Mesenchymal stem cell (in vitro differentiated cells and primary cell): ENCODE results near the gene FRMD4A. TPM values are rescaled to one million over a fixed set of nuclear protein-coding genes. Genes with fewer than 3 reads are reported as not detected.

Experiments
- DNase-seq: peaks from one replicate; pipeline ENCODE4 v3.0.0-alpha.2; 2013
- H2AFZ ChIP-seq: one replicate; pipeline ENCODE4 v1.6.1; 2013; ENCODE audit warnings: low read depth, mild to moderate bottlenecking, control low read depth, inconsistent platforms, low read length, moderate library complexity
- H2AK5ac ChIP-seq: 2 replicates; pipeline ENCODE4 v1.6.1; 2013; ENCODE audit warnings: low read length, moderate library complexity, mild to moderate bottlenecking, inconsistent platforms; ENCODE audit not compliant: severe bottlenecking
- H2BK120ac ChIP-seq: one replicate; pipeline ENCODE4 v1.6.1; 2013; ENCODE audit warnings: low read depth, mild to moderate bottlenecking, inconsistent platforms, low read length, moderate library complexity
- H2BK12ac ChIP-seq, 2 experiments: one replicate each; pipeline ENCODE4 v1.6.1; 2013; ENCODE audit warnings: inconsistent platforms in 2 of 2, low read length in 2 of 2, mild to moderate bottlenecking in 2 of 2, moderate library complexity in 2 of 2, control low read depth in 1 of 2
- H2BK15ac ChIP-seq: one replicate; pipeline ENCODE4 v1.6.1; 2013; ENCODE audit warnings: mild to moderate bottlenecking, low read depth, inconsistent platforms; ENCODE audit not compliant: poor library complexity, severe bottlenecking
- H2BK5ac ChIP-seq: 2 replicates; pipeline ENCODE4 v1.6.1; 2013; ENCODE audit warnings: low read depth, mild to moderate bottlenecking, low read length, control low read depth, inconsistent platforms; ENCODE audit not compliant: poor library complexity, severe bottlenecking
- H3K14ac ChIP-seq, 2 experiments: one replicate each; pipeline ENCODE4 v1.6.1; 2013; ENCODE audit warnings: inconsistent platforms in 2 of 2, low read length in 2 of 2, control low read depth in 1 of 2, mild to moderate bottlenecking in 1 of 2, moderate library complexity in 1 of 2
- H3K18ac ChIP-seq, 2 experiments: one replicate each; pipeline ENCODE4 v1.6.1; 2013; ENCODE audit warnings: inconsistent platforms in 2 of 2, low read length in 2 of 2, control low read depth in 1 of 2, low read depth in 1 of 2, mild to moderate bottlenecking in 1 of 2
- H3K23ac ChIP-seq, 2 experiments: one replicate each; pipeline ENCODE4 v1.6.1; 2013; ENCODE audit warnings: inconsistent platforms in 2 of 2, low read length in 2 of 2, mild to moderate bottlenecking in 2 of 2, moderate library complexity in 2 of 2, control low read depth in 1 of 2
- H3K27ac ChIP-seq: 2 replicates; pipeline ENCODE4 v1.5.1; 2013; ENCODE audit warnings: mild to moderate bottlenecking, moderate library complexity, low read length, control low read depth, inconsistent platforms; ENCODE audit not compliant: poor library complexity, severe bottlenecking
- H3K27me3 ChIP-seq, 2 experiments: 2 replicates each; pipeline versions ENCODE4 v1.6.1 to v1.7.0; 2013; ENCODE audit warnings: low read length in 2 of 2, mild to moderate bottlenecking in 2 of 2, moderate library complexity in 2 of 2, control low read depth in 1 of 2, inconsistent platforms in 1 of 2; ENCODE audit not compliant: control insufficient read depth in 1 of 2, insufficient read depth in 1 of 2
- H3K36me3 ChIP-seq, 2 experiments: 2 replicates each; pipeline versions ENCODE4 v1.6.1 to v1.7.0; 2013; ENCODE audit warnings: low read length in 2 of 2, control low read depth in 1 of 2, inconsistent platforms in 1 of 2, low read depth in 1 of 2, mild to moderate bottlenecking in 1 of 2; ENCODE audit not compliant: insufficient read depth in 2 of 2, control insufficient read depth in 1 of 2
- H3K4ac ChIP-seq, 2 experiments: one replicate each; pipeline ENCODE4 v1.6.1; 2013; ENCODE audit warnings: inconsistent platforms in 2 of 2, low read length in 2 of 2, mild to moderate bottlenecking in 2 of 2, moderate library complexity in 2 of 2, control low read depth in 1 of 2, low read depth in 1 of 2
- H3K4me1 ChIP-seq: 2 replicates; pipeline ENCODE4 v1.6.1; 2013; ENCODE audit warnings: low read depth, low read length, control low read depth; ENCODE audit not compliant: control insufficient read depth, insufficient read depth
- H3K4me2 ChIP-seq: 2 replicates; pipeline ENCODE4 v1.6.1; 2013; ENCODE audit warnings: low read length, mild to moderate bottlenecking, inconsistent platforms; ENCODE audit not compliant: poor library complexity, severe bottlenecking
- H3K4me3 ChIP-seq, 2 experiments: 2 replicates each; pipeline versions ENCODE4 v1.5.1 to v1.7.0; 2013; ENCODE audit warnings: low read length in 2 of 2, mild to moderate bottlenecking in 2 of 2, control low read depth in 1 of 2, low read depth in 1 of 2; ENCODE audit not compliant: insufficient read depth in 1 of 2
- H3K79me1 ChIP-seq: replicated peaks from 2 replicates; pipeline ENCODE4 v1.6.1; 2013; ENCODE audit warnings: mild to moderate bottlenecking, control low read depth, low read length, inconsistent platforms; ENCODE audit not compliant: poor library complexity, severe bottlenecking
- H3K9ac ChIP-seq: 2 replicates; pipeline ENCODE4 v1.7.0; 2013; ENCODE audit warnings: mild to moderate bottlenecking, low read length, moderate library complexity
- H3K9me3 ChIP-seq: 2 replicates; pipeline ENCODE4 v1.7.0; 2013; ENCODE audit warnings: mild to moderate bottlenecking, low read length; ENCODE audit not compliant: control insufficient read depth
- H4K8ac ChIP-seq: one replicate; pipeline ENCODE4 v1.6.1; 2013; ENCODE audit warnings: inconsistent platforms, mild to moderate bottlenecking, low read length, moderate library complexity
- H4K91ac ChIP-seq: one replicate; pipeline ENCODE4 v1.6.1; 2013; ENCODE audit warnings: mild to moderate bottlenecking, low read length, inconsistent platforms
- WGBS: methylation state at CpG from one replicate; pipeline ENCODE4 v1.1.7; 2013; ENCODE audit warnings: mixed read lengths; 5-methylcytosine and 5-hydroxymethylcytosine counted together
- small RNA-seq: library from polyadenylated mRNA; stranded (forward); fragments of <200 nt; extraction: miRNeasy Mini kit (QIAGEN cat#:217004); gene quantifications from one replicate; pipeline ENCODE3, GENCODE V24; 2013; ENCODE audit warnings: low read depth

Gene FRMD4A

DNA sequence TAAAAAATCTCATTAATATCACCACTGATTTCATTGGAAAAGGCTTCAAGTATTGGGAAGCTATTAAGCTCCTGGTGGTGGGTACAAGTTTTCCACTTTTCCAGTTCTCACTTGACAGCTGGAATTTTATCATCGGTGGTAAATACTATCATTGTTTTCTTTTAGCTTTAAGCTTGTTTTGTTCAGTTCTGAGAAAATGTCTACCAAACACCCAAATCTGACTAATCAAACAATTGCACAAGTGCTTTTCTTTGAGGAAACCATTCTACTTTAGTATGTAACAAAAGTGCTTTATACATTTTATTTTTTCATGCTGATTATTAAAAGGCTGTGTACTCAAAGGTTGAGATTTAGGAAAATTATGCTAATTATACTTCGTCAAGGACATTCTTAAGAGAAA is 736.1 kb downstream of the FRMD4A start:
- no peaks in the 10 kb centered on the region for H3K27me3 ChIP-seq
- H3K14ac ChIP-seq, result no peak overlapping the region
- H3K9me3 ChIP-seq, result no peaks in the 10 kb centered on the region
- H3K18ac ChIP-seq, result no peak overlapping the region
- H3K36me3 ChIP-seq, result peaks cover 4 to 20% of the 10 kb centered on the region in 2 experiments
- H2BK5ac ChIP-seq, result no peak overlapping the region
- WGBS, result no CpG with 5 or more reads among the region's 2 CpGs
- H3K79me1 ChIP-seq, result peaks cover 37% of the 10 kb centered on the region
- H2AFZ ChIP-seq, result no peak overlapping the region
- no peak overlapping the region for H2BK120ac ChIP-seq
- no peak overlapping the region for H3K4me2 ChIP-seq
- no peak overlapping the region for H3K27ac ChIP-seq
- no peak for DNase-seq
- H2BK12ac ChIP-seq, result no peak overlapping the region
- H3K4ac ChIP-seq, result no peak overlapping the region
- no peak overlapping the region for H4K91ac ChIP-seq
- H3K4me3 ChIP-seq, result no peak overlapping the region
- no peak overlapping the region for H3K9ac ChIP-seq
- H3K4me1 ChIP-seq, result no peaks in the 10 kb centered on the region
- H2AK5ac ChIP-seq, result no peak overlapping the region
- no peak overlapping the region for H2BK15ac ChIP-seq
- H4K8ac ChIP-seq, result no peak overlapping the region
- H3K23ac ChIP-seq, result no peak overlapping the region

Small RNA genes lying within 50 kb of the gene (small RNA-seq; reads per million reads assigned to genes)
- not detected for gene RNA5SP301
